NCI-H1105 (cell line): ENCODE measurements around the gene MYF5.
"Not testable (repeated sequence)": the region's sequence is repeated elsewhere in the genome, so short reads cannot be mapped to it uniquely, and the experiment has no call there.

Experiments
- DNase-seq: peaks from one replicate; lab custom pipeline; 2025; lab: John Stamatoyannopoulos, UW

The MYF5 gene

DNA sequence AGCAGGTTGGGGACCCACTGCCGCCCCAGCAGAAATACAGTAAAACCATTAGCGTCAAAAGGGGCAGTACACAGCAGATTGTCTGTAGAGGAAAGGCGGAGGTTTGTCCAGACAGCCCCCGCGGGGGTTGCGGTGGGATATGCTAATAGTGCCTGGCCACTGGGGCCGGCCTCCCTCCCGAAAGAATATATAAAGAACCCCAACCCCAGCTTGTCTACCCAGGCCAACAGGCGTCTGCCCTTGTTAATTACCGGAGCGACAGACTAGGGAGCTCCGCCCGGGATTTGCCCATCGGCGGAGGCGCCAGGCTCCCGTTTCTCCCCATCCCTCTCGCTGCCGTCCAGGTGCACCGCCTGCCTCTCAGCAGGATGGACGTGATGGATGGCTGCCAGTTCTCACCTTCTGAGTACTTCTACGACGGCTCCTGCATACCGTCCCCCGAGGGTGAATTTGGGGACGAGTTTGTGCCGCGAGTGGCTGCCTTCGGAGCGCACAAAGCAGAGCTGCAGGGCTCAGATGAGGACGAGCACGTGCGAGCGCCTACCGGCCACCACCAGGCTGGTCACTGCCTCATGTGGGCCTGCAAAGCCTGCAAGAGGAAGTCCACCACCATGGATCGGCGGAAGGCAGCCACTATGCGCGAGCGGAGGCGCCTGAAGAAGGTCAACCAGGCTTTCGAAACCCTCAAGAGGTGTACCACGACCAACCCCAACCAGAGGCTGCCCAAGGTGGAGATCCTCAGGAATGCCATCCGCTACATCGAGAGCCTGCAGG, at the start of gene MYF5:
Gene MYF5, plus strand, starts transcription at position 217 of the 774 bp plus-strand sequence. Its CDS starts 152 bp downstream, at position 369.
- DNase-seq = no peak

DNA sequence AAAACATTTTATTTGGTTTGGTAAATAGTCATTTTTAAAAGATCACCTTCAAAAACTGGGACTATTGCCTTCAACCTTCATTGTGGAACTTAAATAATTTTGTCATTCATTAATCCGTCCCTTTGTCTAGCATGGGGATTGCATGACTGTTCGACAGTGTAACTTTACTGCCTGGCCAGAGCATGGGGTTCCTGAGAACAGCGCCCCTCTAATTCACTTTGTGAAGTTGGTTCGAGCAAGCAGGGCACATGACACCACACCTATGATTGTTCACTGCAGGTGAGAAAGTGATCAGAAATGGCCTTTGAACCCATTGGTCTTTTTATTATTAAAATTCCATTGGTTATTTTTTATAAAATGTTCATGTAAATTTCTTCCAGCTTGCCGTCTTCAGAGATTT, 46.5 kb upstream of the MYF5 start:
- no peak for DNase-seq

DNA sequence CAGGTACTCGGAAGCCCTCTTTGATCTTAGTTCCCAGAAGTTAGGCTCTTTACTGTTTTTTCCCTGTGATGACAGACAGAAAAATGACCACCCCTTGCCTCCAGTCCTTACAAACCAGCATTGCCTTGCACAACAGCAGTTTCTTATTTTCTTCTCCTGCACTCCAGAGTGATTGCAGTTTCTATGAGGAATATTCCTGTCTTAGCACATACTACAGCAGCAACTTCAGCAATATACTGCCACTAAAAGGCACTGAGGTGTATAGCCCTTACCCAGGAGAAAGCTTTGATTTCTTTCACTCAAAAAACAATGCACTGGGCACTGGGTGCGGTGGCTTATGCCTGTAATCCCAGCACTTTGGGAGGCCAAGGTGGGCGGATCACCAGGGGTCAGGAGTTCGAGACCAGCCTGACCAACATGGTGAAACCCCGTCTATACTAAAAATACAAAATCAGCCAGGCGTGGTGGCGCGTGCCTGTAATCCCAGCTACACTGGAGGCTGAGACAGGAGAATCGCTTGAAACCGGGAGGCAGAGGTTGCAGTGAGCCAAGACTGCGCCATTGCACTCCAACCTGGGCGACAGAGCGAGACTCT, 40.6 kb upstream of the MYF5 start:
- not testable (repeated sequence) for DNase-seq

DNA sequence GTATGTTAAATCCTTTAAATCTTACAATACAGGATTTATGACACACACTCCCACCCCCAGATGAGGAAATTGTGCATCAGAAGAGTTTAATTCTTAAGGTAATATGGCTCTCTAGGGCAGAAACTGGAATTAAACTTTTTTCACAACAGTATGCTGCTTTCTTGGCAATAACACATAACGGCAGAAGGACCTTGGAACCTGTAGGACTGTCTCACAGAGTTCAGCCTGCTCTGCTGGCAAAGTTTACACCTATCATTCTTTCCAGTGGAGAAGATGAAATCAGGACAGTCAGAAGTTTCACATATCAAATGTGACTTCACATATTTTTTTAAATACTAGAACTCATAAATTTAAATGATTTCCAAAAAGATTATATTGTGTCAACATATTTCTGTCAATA, 39.9 kb upstream of the MYF5 start:
- no peak for DNase-seq

DNA sequence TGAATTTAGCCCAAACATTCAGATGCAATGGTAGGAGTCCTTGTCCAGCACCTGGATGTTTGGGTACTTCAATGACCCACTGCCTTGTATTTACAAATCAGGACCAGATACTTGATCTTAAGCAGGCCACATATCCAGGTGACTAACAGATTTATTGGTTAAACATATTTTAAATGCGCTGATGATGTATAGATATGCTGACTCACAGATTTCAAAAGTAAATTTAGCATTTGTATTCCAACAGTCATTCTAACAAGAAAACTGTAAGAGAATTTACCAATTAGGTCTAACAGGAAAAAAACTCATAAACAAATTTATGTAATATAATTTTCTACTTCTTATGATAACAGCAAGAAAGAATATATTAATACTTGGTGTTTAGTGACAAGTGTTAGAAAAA, 38.7 kb upstream of the MYF5 start:
- no peak for DNase-seq

DNA sequence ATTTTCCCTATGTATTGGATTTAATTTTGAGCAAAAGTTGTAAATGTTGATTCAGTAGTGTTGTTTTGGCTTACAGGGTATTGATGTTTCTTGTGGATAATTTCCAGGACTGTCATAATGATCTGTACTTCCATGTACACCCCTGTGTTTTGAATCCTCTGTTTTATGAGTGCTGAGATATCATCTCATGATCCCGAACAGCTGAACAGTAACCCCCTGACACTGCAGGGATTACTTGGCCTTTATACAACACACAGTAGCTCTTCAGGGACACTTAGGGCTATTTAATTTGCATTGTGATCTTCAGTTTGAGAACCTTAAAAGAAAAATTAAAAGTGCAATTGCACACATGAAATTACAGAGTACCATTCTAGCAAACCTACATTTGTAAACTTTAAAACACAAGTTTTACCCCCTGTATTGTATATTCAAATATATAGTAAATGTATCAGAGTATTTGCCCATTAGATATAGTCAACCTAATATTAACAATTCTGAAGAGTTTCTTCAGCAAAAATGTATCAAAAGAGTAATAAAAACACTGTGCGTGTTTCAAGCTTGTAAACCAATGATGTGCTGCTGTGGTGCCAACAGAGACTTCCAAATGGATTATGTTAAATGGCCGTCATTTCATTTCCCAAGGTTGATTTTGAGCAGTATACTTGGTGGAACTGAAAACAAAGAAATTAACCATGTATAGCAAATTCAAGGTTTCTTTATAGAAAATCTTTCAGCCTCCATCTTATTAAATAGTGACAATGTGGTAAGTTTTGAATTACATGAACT, 37.2 kb upstream of the MYF5 start:
- no peak for DNase-seq

DNA sequence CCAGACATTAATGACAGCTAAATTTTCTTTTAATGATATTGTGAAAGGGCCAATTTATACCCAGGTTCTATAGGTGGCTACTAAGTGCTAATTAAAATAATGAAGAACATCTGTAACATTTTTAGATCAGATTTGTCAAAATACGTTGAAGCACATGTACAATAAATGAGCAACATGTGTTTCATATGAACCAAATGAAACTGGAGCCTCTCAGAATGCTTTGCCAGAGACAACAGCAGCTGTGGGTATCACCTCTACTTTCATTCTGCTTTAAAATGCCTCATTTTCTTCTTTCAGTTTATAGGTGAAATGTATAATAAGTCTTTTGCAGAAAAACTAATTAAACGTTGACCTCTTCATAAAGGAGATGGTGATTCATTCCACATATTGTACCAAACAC, 35.4 kb upstream of the MYF5 start:
- DNase-seq = no peak

DNA sequence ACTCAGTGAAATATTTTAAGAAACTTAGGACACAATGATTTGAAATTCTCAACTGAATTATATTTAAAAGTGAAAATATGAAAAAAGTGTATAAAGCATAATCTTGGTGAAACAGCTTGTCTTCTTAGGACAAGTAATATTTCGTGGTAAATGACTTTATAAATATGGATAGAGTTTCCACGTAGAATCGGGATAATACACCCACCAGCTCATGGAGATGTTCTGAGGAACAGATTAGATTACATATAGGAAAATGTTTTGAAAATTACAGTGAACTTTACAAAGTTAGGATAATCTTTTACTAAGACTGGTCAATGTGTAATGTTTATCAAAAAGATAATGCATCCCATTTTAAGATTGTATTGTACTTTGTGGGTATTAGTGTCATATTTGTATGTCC, 34.9 kb upstream of the MYF5 start:
- DNase-seq = no peak

DNA sequence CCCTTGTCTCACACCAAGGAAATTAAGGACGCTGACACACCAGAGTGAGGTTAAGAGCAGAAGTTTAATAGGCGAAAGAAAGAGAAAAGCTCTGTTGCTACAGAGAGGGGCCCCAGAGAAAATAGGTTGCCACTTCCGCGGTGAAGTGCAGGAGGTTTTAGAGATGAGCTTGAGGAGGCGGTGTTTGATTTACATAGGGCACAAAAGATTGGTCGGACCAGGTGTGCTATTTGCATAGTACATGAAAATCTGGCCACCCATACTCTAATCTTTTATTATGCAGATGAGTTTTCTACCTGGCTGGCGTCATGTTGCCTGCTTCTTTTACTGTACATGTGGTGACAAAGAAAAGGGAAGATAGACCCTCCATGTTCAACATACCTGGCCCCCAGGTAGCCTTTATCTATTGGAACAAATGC, 32.6 kb upstream of the MYF5 start:
- DNase-seq = no peak

DNA sequence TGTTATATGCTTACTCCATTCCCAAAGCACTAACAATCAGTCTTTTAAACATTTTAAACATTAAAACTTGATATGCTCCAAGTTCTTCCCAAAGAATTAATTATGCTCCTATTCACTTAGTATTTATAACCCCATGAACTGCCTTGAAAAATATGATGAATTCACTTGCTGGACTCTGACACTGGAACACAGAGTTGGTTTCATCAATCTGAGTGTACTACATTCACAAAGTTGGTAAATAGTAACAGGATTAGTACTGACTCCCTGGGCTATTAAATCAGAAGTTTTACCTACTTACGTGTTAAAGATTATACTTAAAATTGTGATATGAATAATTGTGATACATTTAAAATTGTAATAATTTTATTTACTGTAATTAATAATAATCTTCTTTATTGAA, 26.6 kb upstream of the MYF5 start:
- DNase-seq = no peak

DNA sequence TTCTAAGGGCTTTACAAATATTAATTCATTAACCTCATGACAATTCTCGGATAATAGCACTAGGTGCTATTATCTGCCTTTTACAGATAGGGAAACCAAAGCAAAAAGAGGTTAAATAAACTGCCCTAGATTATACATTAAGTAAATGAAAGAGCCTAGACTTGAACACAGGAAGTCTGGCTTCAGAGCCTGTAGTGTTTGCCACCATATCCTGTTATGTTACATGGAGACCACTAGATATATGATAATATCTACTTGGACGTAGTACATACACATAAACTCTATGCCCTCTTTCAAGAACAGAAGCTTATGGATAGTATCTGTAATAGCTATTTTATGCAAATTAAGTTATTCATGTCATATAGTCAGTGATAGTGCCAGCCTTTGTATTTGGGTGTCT, 26.2 kb upstream of the MYF5 start:
- DNase-seq = no peak

DNA sequence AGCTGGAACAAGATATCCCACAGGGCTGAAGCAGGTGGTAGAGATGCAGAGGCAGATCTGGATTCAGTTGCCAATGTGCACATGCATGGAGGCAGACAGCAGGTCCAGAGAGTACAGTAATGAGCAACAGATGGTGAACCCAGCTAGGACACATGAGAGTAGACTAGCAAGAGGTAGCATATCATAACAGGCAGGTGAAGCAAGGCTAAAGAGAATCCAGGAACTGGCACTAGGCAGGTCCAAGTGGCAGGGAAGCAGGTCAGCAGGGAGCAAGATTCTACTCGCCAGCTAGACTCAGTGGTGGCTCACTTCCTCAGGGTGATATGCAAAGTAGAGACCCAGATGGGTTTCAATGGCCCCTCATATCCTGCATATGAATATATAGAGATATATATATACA, 24.6 kb upstream of the MYF5 start:
- DNase-seq = no peak

DNA sequence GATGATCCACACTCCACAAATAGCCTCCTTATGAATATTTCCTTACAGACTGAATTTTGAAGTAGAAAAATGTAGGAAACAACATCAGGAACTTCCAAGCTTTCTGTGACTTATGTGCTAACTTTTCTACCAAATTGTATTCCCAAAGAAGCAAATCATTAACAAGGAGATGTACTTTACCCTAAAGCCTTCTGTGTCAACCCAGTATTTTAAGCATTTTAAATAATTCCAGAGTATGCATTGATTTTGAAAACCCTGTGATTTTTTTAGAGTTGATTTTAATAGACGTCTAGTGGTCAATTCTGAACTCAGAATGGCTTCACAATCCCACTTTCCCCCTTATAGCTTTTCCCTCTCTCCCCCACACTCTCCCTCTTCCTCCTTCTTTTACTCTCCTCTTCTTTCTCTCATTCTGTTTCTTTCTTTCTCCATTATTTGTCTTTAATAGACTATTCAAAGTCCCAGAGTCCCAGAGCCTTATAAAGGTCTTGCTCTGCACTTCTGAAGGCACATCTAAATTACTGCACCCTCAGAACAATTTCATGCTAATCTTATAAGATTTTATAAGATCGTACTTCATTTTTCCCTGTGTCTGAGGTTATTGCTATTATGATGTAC, 19.3 kb upstream of the MYF5 start:
- DNase-seq = no peak

DNA sequence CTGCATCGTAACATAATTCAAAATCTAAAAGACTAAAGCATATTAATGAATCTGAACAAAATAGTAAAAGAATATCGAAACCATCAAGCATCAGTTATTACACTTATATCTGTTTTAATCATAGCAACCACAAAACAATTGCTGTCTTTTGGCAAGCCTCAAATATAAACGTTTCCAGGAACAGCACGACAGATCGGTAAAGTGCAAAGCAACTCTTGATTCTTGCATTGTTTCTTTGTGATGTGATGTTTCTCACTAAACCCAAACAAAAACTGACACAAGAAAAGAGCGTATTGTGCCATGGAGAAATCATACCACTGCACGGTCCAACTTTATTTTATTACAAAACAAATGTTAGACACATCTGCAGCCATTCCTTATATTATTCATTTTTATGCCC, 18.5 kb upstream of the MYF5 start:
- DNase-seq = no peak

DNA sequence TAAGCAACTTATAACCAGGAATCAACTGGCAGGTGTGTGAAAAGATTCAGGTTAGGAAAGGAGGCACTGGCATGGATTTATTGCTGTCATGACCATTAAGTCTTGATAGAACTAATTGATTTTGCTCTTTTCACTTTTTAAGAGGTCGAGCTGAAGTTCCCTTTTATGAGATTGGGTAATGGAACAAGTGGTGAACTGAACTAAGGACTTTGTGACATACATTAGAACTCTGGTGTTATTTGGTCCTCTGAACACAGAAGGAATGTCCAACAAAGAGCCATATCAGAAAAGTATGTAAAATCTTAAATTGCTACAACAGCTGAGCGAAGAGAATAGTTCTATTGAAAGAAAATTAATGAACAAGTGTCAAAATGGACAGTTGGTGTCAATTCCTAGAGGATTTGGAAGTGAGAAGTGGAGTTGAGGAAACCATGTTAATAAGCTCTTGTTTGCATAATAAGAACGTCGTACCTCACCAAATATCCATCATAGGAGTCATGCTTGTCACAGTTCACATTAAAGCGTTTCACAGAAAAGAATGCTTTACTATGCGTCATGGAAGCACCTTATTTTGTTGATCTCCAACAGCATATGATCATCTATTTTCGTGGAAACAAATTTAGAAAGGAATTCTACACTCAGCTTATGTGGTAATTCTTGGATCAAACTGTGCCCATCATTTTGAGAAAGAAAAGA, 17.7 kb upstream of the MYF5 start:
- no peak for DNase-seq

DNA sequence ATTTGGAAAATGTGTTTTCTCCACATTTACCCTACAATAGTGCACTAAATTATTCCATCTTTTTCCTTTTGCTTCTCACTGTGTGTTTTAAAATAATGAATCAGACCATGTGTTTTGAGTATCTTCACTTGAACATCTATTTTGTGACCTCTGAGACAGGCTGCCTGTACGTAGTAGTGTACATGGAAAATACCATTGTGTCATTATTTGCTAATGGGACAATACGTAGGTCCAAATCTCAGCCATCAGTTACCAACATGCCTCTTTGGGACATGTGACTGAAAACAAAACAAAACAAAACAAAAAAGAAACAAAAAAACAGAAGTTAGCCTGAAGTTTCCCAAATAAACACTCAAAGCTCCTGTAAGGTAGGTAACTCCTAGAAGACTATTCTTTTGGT, 16.4 kb upstream of the MYF5 start:
- no peak for DNase-seq

DNA sequence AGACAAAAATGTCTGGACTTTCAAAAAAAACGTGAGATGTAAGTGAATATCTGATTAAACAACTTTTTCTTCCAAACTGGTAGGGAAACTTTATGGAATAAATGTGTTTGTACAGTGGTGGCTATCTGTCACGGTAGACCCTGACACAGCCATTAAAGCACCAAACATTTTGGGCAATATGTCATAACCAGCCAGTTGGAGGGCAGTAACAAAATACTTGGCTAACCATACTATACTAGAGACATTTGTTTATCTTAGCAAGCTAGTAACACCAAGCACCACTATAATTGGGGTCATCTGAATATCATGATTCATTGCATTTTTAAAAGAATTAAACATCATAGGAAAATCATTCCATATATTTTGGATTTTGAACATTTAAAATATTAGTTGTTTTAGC, 15.3 kb upstream of the MYF5 start:
- DNase-seq = no peak

DNA sequence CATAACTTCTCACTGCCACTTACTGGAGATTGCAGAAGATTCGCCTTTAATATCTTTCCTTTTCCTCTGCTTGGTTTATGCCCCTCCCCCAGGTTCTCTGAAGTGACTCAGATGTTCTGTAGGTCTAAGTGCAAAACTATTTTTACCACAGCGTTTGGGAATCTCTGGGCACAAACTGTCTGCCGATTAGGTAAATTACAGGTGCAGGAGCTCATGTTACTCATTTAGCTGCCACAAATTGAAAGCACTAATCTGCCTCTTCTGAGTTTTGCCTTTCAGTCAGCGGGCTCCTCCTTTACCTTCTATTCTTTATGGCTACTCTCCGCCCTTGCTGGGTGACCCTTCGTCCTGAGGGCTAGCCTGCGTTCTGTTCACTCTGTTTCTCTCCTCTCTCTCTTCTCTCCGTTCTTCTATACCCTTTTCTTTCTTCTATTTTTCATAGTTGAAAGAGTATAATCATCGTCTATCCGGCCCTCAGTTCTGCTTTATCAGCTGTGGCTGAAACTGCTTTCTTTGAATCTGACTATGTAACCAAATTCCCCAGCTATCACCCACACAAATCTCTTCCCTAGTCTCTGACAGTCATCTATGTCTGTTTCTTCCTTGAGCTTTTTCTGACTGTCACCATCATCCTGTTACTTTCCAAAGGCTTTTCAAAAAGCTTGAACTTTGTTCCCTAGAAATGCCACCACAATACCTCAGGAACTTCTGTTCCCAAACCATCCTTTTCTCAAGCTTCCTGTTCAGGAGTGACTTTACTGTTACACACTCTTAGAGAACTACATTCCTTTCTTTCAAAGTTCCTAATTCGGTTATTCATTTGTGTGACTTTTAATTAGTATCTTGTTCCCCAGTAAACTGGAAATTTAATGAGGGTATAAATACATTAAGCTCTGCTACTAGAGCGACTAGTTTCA, 13.6 kb upstream of the MYF5 start:
- DNase-seq = peak; percentile 1

DNA sequence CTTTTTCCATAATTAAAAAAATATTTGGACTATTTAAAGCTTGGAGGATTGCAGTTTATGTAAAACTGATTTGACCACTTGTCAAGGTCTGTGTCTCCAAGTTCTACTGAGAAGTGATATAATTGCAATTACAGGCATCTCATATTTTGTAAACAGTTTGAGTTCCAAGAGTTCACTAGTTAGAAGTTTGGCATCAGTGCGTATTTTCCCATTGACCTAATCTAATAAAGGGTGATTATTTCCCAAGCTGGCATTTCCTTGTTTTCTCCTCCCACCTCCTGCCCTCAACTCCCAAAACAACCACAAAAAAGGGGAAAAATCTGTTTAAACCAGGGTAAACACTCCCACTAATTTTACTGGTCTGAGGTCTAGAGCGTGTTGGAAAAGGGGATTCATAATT, 12.3 kb upstream of the MYF5 start:
- no peak for DNase-seq

DNA sequence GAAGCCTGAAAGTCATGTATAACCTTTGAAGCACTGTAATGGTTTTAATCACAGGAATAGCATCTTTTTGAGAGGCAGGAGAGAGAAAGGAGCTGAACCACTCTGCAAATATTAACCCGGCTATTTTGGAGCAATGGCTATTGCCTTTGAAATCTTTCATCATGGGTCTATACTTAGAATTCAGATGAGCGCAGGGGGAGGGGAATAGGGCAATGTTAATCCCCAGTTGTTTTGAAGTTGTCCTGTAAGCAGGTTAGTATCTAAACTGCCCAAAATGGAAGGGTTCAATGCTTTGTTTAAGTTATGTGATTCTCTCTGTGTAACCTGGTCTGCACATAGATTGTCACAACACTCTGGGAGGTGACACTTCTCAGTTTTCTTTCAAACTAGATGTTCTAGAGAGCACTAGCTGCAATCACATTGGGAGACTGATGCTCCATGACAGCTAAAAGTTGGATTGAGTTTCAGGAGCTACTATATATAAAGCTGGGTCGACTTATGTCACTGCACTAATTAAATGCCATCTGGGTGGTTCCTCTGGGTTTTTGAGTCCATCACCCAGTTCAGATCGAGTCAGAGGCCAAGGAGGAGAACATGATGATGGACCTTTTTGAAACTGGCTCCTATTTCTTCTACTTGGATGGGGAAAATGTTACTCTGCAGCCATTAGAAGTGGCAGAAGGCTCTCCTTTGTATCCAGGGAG, 9.4 kb upstream of the MYF5 start, which contains the start of gene MYF6:
Gene MYF6, plus strand, starts transcription at position 509 of the 704 bp plus-strand sequence. Its CDS starts 86 bp downstream, at position 595.
- DNase-seq = no peak
